HS-5 (cell line): Measurements from ENCODE around the gene DPH1.

Experiments used
- DNase-seq: peaks from one replicate; pipeline ENCODE4 v3.0.0-alpha.2; 2012; ENCODE audit warnings: low read depth

DPH1 gene

DNA sequence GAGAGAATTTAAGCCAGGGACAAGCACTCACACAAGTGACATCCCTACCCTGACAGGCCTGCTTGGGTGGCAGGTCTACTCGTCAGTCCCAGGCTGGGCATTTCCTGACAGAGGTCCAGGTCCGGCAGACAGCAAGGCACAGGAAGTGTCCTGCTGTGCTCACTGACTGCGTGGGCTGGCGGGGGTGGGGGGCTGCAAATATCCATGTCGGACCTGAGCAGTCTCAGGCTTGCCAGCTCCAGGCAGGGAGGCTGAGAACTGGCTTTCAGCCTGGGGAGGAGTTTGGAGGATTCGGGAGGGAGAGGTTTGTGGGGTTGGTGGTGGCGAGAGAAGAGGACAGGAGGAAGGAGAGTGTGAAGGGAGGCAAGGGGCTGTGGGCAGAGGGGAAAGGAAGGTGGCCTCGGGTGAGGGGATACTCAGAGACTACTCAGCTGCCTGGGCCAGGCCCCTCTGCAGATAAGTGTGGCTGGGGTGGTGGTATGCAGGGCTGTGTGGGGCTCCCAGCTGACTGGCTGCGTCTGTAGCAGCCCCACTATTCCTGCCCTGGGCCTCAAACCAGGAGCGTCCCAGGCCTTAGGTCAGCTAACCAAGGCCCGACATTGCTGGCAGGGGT lies 32.7 kb downstream of the DPH1 start:
- DNase-seq, result no peak

DNA sequence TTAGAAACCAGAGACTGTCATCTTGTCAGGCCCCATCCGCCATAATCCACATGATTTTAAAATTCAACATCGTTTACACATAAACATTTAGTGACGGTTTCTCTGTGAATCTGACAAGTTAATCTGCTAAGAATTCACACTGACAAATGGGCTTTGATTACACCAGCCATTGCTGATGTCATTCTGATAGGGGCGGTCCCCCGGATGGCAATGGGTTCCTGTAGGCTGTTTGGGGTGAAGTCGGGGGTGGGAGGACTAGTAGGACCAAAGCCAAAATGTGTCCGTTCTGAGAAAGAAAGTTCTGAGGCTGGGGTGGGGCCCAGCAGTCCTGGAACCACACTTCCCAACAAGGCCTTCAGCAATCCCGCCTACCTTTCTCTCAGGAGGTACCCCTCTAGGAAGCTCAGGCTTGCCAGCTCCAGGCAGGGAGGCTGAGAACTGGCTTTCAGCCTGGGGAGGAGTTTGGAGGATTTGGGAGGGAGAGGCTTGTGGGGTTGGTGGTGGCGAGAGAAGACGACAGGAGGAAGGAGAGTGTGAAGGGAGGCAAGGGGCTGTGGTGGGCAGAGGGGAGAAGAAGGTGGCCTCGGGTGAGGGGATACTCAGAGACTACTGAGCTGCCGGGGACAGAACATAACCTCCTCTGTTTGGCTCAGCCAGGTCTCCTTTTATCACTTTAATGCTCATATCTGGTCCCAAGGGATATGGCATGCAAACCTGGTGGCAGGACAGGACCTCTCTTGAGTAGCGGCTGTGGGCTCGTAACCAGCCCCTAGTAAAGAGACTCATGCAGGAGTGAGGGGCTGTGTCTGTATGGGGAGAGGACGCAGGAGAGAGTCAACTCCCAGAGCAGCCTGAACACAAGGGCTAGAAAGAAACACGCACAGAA lies 33.6 kb downstream of the DPH1 start:
- no peak for DNase-seq

DNA sequence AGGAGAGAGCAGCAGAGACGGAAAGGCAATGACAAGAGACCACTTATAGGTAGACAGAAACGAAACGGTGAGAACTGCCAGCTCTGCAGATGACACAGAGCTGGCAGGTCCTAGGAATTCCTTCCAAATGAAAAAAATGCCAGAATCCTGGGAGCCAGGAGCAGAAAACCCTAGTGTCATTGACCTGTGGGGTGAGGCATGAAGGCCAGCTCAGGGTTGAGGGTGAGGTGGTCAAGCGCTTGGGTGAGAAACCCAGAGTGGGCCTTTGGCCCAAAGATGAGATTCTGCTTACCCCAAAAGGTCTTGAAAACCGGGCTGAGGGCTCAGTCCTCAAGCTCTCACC lies 34.2 kb downstream of the DPH1 start:
- DNase-seq, result no peak

DNA sequence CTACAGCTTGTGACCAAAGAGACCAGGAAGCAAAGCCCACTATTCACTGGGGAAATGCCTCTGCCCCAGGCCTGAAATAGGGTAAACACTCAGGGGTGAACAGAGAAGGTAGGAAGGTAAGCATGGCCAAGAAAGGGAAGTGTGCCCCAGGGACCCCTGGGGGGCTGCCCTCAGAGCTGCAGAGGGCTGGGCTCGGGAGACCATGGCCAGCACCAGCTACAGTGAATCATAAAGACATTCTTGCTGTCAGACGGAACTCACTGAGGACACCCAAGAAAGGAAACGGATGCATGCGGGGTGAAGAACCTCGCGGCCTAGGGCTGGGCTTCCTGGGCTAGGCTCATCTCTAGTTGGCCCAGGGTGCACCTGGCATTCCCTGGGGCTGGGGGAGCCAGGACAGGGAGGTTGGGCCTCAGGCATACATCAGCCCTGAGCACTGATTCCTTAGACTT lies 34.6 kb downstream of the DPH1 start:
- no peak for DNase-seq

DNA sequence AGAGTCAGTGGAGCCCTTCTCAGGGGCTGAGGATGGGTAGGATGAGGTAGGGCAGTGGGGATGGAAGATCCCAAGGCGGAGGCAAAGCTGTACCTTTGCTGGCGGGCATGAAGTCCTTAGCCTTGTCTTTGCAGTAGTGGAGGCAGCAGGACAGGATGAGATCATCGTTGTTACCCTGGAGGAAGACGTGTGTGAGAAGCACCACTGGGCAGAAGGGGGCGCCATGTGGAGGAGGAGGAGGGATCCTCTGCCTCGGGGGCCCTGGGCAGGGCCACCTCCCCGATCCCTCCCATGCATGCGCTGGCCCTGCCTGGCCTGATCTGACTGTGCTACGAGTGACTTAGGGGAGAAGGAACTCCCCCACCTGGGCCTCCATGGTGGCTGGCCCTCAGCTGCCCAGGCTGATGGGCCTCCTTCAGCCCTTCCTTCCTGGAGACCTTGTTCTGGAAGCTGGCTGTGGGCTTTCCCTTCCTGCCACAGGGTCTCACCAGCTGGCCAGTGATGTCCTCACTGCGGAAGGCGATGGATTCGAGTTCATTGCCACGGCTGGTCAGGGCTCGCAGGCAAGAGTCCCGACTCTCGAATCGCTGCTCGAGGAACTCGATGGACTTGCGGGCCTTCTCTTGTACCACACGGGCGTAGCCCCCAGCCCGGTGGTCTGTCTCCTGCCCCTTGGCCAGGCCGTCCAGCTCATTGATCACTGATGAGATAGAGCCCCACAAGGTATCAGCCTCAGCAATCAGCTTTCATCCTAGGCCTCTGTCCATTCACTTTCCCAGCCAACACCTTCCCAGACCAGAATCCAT lies 35.2 kb downstream of the DPH1 start:
- DNase-seq, result no peak

DNA sequence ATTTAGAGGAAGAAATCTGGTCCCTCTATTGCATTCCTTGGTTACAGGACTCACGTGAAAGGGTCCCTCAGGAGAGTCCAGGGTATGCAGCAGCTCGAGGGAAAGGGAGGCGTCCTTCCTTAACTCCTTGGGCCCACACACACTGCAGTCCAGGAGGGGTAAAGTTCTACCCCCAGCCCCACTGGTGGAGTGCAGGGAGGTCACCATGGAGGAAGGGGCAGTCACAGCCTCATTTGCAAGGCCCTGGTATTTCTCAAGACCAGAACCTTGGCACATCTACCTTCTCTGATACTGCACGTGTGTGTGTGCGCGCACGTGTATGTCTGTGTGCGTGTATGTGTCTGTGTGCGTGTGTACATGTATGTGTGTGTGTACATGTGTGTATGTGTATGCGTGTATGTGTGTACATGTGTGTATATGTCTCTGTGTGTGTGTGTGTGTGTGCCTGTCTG lies 36.0 kb downstream of the DPH1 start:
- no peak for DNase-seq

DNA sequence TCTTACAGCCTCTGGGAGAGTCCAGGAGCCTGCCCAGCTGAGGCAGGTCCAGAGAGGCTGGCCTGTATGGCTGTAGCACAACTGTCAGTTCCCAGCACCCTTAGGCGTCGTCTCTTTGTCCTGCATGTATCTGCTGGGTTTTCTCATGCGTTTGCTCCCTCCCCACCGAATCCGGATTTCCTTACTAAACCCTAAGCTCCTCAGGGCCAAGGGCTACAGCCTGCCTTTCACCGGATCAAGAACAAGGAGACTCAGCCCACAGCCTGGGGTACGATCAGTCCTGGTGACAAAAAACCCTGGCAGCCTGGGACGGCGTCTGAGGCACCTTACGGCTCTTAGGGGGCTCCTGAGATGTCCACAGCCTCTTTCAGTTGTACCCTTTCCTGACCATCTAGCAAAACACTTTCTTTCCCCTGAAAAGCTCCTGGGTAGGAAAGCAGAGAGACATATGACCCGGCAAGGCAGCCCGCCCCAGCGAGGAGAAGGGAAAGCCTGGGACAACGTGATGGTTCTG lies 37.2 kb downstream of the DPH1 start:
- no peak for DNase-seq

DNA sequence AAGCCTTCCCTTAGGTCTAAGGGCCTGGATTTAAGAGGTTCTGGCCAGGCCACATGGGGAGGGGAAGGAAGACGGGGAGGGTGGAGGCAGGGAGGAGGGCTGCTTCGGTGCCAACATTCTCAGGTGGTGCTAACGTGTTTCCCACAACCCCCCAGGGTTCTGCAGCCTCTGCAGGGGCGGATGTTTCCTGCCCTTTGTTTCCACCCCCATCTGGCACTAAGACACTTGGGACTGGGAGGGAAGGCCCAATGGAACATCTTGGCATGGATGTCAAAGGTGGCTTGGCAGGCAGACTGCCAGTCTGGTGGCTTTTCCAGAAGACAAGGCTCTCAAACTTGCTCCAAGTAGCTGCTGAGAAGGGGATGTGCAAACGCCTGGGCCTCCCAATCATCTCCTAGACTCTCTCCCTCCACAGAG lies 37.7 kb downstream of the DPH1 start:
- DNase-seq, result no peak

DNA sequence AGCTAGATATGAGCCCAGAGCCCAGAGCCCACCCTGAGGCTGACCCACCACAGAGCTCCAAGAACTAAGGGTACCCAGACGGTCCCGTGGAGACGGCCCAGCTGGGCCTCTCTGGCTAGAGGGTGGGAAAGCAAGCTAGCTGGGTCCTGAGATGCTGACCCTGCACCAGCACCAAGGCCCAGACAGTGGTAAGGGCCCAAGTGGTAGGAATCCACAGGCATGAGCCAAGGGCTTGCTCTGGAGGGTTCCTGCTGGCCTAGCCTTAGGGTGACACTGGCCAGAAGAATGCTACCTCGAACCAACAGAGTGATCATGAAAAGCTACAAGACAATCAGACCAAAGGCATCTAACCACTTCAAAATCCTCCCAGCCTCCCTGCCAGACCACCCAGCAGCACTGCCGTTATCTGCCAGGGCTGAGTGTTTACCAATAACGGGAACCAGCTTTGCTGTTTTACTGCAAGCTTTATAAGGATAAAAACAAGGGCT lies 38.1 kb downstream of the DPH1 start:
- no peak for DNase-seq

DNA sequence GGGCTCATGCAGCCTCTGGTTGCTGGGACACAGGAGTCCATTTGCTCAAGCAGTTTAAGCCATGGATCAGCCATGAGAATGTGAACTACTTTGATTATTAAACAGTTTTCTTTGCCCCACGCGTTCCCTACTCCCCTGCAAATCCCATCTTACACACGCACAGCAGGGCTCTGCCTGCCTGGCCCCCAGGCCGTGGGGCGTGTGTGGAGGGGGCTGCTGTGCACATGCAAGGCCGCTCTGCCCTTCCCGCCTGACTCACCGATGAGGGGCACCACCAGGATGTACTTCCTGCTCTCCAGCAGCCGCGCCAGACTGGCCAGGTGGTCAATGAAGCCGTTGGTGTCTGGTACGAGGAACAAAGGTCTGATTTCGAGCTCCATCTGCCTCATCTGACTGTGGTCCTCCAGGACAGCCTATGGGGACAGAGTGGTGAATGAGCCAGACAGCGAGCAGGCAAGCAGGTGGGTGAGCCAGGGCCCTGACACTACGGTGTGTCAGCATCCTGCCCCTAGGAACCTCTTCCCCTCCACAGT lies 38.6 kb downstream of the DPH1 start:
- DNase-seq, result no peak

DNA sequence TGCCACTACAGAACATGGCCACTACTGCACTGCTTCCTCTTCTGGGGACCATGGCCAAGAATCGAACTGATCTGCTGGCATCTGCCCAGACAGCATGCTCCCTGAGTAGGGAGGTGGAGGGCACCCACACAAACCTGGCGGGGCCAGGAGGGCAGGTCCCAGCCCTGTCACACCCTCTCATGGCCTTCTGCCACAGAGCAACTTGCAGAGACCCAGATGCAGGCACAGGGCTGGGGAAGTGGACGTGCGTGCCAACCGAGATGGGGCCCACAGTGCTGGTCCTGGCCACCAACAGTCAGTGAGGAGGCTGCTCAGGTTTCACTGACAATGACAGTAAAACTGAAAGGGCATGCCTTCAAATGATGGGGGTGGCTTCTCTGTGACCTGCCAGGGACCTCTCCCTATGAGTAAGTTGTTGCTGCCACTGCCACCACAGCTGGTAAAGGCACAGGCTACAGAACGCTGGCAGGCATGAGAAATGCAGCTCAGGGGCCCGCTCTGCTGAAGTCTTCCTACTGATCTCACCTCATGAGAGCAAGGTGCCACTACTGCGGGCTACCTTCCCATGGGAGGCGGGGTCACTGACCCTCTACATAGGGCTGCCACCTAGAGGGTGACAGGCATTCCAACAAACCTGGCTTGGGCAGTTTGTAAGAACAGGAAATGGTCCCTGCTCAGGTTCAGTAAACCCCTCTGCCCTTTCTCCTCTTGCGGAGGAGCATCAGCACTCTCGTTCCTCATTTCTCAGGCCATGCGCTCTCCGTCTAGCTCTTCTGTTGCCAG lies 40.5 kb downstream of the DPH1 start:
- no peak for DNase-seq

DNA sequence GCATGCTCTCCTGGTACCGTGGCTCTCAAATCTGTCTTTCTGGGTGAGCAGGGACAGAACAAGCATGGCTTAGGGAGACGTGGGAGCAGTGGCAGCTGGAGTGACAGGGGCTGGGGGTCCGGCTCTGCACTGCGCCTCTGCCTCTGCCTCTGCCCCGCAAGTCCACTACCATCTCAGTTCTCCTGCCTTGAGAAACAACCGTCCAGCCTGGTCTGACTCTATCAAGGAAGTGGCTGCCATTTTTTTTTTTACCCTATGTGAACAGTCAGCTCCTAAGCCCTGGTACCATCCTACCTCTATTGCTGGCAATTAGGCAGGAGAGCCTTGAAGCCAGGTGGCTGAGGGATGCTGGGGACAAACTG lies 41.1 kb downstream of the DPH1 start:
- DNase-seq, result no peak

DNA sequence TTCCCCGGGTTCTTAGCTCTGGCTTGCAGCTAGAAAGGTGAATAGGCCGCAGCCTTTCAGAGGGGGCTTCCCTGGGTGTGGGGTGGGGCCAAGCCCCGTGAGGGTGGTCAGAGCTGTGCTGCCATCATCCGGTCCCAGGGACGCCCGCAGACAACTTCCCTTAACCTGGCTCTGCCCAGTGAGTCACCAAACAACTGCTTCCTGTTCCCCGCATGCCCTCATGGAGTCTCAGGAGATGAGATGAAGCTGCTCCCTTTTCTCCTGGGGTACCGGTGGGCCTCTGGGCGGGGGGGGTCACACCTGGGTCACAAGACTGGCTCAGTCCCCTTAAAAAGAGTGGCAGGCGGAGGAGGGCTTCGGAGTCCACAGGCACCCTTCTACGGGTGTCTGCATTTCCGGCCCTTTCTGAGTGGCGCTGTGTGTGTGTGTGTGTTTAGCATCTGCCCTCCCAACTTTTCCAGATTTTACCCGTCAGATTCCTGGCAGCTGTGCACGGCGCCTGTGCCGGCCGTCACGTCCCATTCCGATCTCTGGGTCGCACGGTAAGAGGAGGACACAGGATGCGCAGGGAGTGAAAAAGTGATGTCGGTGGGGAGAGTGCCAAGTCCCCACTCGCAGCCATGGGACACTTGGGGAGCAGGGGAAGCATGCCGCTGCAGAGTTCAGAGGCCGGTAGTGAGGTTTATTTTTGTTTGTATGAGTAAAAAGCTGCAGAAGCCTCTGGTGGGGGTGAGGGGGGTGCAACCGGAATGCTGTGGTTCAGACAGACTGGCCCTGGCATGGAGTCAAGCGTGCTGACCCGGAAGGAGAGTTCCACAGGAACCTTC lies 41.7 kb downstream of the DPH1 start:
- no peak for DNase-seq

DNA sequence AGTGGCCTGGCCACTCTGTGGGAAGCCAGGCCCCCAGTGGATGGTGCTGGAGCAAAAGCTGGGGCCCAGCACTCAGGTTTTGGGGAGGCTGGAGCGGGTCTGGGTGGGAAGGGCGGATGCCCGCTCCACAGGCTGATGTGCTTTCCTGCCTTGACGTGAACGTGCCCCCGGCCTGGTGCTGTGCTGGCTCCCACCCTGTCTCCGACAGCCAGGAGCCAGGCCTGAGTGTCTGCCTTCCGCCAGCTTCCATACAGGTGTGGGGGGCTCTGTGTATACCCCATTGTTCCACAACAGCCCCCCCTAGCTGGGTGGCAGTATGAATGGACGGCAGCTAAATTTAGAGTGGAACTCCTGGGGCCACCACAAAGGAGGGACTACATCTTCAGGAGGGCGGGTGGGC lies 45.0 kb downstream of the DPH1 start:
- no peak for DNase-seq

DNA sequence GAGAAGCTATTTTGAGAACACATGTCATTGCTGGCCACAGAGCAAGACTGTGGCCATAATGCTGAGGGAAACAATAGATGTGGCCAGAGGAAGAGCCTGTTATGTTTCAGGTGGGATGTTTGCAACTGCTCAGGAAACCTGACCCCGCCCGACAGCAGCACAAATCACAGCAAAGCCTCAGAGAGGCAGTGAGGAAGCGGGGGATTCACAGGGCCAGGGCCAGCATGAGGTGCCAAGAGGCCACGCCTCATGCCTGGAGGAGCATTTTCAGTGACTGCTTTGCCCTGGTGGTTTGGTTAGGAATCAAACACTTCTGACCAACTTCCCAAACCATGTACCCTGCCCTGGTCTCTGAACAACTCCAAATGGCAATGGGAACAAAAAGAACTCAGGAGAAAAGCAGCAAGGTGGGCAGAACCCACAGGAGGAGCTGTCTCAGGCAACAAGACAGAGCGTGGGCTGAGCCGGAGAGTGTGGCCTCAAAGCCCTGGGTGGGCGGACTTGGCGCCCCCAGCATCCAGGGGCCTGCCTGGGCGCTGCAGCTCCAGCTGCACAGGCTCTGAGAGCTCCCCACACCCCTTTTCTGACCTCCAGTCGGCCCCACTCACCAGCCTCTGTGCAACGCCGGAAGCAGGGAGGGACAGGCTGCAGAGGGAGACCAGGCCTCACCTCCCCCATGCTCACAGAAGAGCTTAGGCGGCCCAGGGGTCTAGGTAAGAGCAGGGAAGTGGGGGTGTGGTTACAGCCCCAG lies 45.6 kb downstream of the DPH1 start:
- no peak for DNase-seq

DNA sequence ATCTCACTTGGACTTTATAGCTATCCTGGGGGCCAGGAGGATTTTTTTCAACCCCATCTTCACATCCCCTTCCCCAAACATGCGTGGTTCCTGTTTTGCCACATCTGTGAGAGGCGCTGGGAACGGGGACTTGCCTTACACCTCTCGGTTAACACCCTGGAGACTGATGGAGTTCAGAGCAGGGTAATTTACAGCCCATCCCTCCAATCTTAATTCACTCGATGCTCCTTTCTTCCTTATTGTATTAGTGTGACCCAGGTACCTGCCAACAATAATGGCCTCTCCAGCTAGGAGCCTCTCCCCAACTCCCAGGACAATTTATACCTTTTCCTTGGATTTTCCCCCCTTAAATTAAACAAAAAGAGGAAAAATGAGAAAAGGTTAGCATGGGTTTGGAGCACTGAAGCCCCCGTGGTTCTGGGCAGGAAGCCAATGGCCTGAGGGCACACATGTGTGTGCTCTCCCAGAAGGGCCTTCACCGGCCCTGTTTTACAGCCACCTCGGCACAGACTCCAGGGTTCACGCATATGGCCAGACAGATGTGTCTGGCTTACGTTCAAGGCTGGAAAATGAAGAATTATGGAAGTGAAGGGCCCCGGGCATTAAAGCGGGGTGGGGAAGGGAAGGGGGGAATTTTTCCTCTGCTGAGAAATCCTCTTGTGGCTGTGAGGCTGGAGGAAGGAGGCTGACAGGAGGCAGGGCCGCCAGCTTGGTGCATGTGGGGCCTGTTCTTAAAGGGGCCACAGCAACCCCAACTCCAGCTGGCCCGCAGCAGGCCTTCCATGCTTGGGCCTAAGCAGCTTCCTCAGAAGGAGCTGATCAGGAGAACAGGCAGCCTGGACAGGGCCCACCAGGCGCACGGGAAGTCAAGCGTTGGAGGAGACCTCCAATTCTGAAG lies 46.4 kb downstream of the DPH1 start:
- no peak for DNase-seq

DNA sequence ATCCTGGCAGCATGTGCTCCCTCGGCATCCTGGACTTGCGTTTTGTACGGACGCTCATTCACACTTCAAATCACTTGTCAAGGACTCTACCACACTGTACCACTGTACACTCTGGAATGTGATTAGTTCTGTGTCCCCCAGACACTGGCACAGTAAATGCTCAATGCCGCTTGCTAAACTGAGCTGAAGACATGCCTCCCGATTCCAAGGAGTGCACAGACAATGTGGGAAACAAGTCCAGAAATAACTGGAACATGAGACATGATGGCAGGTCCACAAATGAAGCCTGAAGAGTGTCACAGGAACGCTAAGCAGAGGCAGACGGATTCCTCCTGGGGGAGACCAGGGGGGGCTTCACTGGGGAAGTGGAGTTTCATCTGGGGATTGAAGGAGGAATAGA lies 47.1 kb downstream of the DPH1 start:
- no peak for DNase-seq

DNA sequence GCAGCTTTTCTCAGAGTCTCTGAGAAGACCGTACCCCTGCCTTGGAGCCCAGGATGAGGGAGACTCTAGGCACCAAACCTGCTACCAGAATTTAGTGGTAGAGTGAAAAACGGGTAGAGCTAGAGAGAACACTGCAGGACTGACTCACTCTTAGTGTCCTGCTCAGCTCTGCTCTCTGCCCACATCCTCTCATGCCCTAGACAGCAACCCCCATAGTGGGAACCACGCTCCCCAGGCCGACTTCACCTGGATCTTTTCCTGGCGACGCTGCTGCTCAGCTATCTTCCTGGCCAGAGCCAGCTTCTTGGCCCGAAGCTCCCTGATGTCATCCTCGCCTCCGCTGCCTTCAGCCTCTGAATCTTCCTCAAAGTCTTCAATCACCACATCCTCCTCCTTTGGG lies 51.6 kb downstream of the DPH1 start:
- DNase-seq, result no peak
